ENCODE results near the gene HECA. TPM values are rescaled to one million over a fixed set of nuclear protein-coding genes. Genes with fewer than 3 reads are reported as not detected.

The HECA gene
- total RNA-seq, 2 donors from 2014 or later, result 5.6 to 6.0 TPM

- Mint-ChIP-seq H3K27ac (no peak overlapping the region), H3K27me3 (ENCODE audit: insufficient read depth) (no peaks in the 10 kb centered on the region), H3K4me1 (peaks cover 15% of the 10 kb centered on the region), H3K9me3 (no peaks in the 10 kb centered on the region), H3K4me3 (no peak overlapping the region), H3K36me3 (ENCODE audit: low read depth) (no peaks in the 10 kb centered on the region)
- H3K36me3 ChIP-seq (ENCODE audit: control insufficient read depth, insufficient read depth, low read length), result no peaks in the 10 kb centered on the region
- WGBS, 2 experiments (ENCODE audit: insufficient coverage in 1 of 2, insufficient read length in 1 of 2), result 92% methylated on average over 4 of the region's 6 CpGs; no CpG with 5 or more reads in 1 of the 2 experiments
- no peaks in the 10 kb centered on the region for H3K27me3 ChIP-seq (ENCODE audit: control insufficient read depth, insufficient read depth, low read length, poor library complexity, severe bottlenecking)
- no peak overlapping the region for H3K9ac ChIP-seq (ENCODE audit: extremely low read depth, low read length, poor library complexity, severe bottlenecking)
- peak overlapping the region; percentile 65 for H3K27ac ChIP-seq (ENCODE audit: low read depth, low read length)
- TF ChIP-seq, protein P1, sequence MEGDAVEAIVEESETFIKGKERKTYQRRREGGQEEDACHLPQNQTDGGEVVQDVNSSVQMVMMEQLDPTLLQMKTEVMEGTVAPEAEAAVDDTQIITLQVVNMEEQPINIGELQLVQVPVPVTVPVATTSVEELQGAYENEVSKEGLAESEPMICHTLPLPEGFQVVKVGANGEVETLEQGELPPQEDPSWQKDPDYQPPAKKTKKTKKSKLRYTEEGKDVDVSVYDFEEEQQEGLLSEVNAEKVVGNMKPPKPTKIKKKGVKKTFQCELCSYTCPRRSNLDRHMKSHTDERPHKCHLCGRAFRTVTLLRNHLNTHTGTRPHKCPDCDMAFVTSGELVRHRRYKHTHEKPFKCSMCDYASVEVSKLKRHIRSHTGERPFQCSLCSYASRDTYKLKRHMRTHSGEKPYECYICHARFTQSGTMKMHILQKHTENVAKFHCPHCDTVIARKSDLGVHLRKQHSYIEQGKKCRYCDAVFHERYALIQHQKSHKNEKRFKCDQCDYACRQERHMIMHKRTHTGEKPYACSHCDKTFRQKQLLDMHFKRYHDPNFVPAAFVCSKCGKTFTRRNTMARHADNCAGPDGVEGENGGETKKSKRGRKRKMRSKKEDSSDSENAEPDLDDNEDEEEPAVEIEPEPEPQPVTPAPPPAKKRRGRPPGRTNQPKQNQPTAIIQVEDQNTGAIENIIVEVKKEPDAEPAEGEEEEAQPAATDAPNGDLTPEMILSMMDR (conservative IDR thresholded peaks at IDR 0.05), result no peak
- no peaks in the 10 kb centered on the region for H3K4me1 ChIP-seq (ENCODE audit: control insufficient read depth, insufficient read depth, low read length)
- H3K9me3 ChIP-seq (ENCODE audit: control insufficient read depth, low read length), result no peaks in the 10 kb centered on the region
- H3K4me3 ChIP-seq (ENCODE audit: low read length), result no peak overlapping the region
- DNase-seq, result no peak
Observed at GRCh38 chr6:139151425-139152087, 16.7 kb downstream of the HECA start.

GRCh38 chr6:139152088-139152891 lies 17.4 kb downstream of the HECA start:
- TF ChIP-seq, protein P1 (conservative IDR thresholded peaks at IDR 0.05), result no peak
- no peaks in the 10 kb centered on the region for H3K27me3 ChIP-seq (ENCODE audit: control insufficient read depth, insufficient read depth, low read length, poor library complexity, severe bottlenecking)
- no peaks in the 10 kb centered on the region for H3K9me3 Mint-ChIP-seq
- no peak overlapping the region for H3K9ac ChIP-seq (ENCODE audit: extremely low read depth, low read length, poor library complexity, severe bottlenecking)
- peaks cover 15% of the 10 kb centered on the region for H3K4me1 Mint-ChIP-seq
- no peak for DNase-seq
- no peaks in the 10 kb centered on the region for H3K9me3 ChIP-seq (ENCODE audit: control insufficient read depth, low read length)
- no peak overlapping the region for H3K27ac Mint-ChIP-seq
- H3K27ac ChIP-seq (ENCODE audit: low read depth, low read length), result no peak overlapping the region
- H3K36me3 Mint-ChIP-seq (ENCODE audit: low read depth), result no peaks in the 10 kb centered on the region
- H3K4me3 ChIP-seq (ENCODE audit: low read length), result no peak overlapping the region
- H3K27me3 Mint-ChIP-seq (ENCODE audit: insufficient read depth), result no peaks in the 10 kb centered on the region
- no peaks in the 10 kb centered on the region for H3K36me3 ChIP-seq (ENCODE audit: control insufficient read depth, insufficient read depth, low read length)
- H3K4me1 ChIP-seq (ENCODE audit: control insufficient read depth, insufficient read depth, low read length), result no peaks in the 10 kb centered on the region
- 0 to 76% methylated on average over 1 to 5 of the region's 5 CpGs for WGBS, 2 experiments (ENCODE audit: insufficient coverage in 1 of 2, insufficient read length in 1 of 2)
- no peak overlapping the region for H3K4me3 Mint-ChIP-seq

GRCh38 chr6:139152892-139153271 lies 18.0 kb downstream of the HECA start:
- no peaks in the 10 kb centered on the region for H3K36me3 ChIP-seq (ENCODE audit: control insufficient read depth, insufficient read depth, low read length)
- Mint-ChIP-seq H3K27me3 (ENCODE audit: insufficient read depth) (no peaks in the 10 kb centered on the region), H3K27ac (no peak overlapping the region), H3K36me3 (ENCODE audit: low read depth) (peaks cover 2% of the 10 kb centered on the region), H3K9me3 (no peaks in the 10 kb centered on the region), H3K4me3 (no peak overlapping the region), H3K4me1 (peaks cover 15% of the 10 kb centered on the region)
- H3K9me3 ChIP-seq (ENCODE audit: control insufficient read depth, low read length), result no peaks in the 10 kb centered on the region
- WGBS, 2 experiments (ENCODE audit: insufficient coverage in 1 of 2, insufficient read length in 1 of 2), result 97% methylated on average over 1 of the region's 1 CpG; no CpG with 5 or more reads in 1 of the 2 experiments
- DNase-seq, result no peak
- no peaks in the 10 kb centered on the region for H3K27me3 ChIP-seq (ENCODE audit: control insufficient read depth, insufficient read depth, low read length, poor library complexity, severe bottlenecking)
- H3K4me1 ChIP-seq (ENCODE audit: control insufficient read depth, insufficient read depth, low read length), result no peaks in the 10 kb centered on the region
- TF ChIP-seq, protein P1 (conservative IDR thresholded peaks at IDR 0.05), result no peak
- no peak overlapping the region for H3K27ac ChIP-seq (ENCODE audit: low read depth, low read length)
- H3K4me3 ChIP-seq (ENCODE audit: low read length), result no peak overlapping the region
- no peak overlapping the region for H3K9ac ChIP-seq (ENCODE audit: extremely low read depth, low read length, poor library complexity, severe bottlenecking)
